Pulmonary artery endothelial cell (primary cell): ENCODE data around the gene IL7R. TPM values are rescaled to one million over a fixed set of nuclear protein-coding genes. Genes with fewer than 3 reads are reported as not detected.

Experiments used
- DNase-seq: peaks from one replicate; pipeline ENCODE4 v3.0.0-alpha.2; 2011; ENCODE audit warnings: low read depth, low spot score
- total RNA-seq: library from RNA; depleted of rRNA; stranded (reverse); fragments of >200 nt; gene quantifications from 2 replicates; pipeline ENCODE4 v1.2.3, GENCODE V29; 2014

Gene IL7R, protein sequence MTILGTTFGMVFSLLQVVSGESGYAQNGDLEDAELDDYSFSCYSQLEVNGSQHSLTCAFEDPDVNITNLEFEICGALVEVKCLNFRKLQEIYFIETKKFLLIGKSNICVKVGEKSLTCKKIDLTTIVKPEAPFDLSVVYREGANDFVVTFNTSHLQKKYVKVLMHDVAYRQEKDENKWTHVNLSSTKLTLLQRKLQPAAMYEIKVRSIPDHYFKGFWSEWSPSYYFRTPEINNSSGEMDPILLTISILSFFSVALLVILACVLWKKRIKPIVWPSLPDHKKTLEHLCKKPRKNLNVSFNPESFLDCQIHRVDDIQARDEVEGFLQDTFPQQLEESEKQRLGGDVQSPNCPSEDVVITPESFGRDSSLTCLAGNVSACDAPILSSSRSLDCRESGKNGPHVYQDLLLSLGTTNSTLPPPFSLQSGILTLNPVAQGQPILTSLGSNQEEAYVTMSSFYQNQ
- total RNA-seq = 0.39 and 1.2 TPM in 2 replicates

DNA sequence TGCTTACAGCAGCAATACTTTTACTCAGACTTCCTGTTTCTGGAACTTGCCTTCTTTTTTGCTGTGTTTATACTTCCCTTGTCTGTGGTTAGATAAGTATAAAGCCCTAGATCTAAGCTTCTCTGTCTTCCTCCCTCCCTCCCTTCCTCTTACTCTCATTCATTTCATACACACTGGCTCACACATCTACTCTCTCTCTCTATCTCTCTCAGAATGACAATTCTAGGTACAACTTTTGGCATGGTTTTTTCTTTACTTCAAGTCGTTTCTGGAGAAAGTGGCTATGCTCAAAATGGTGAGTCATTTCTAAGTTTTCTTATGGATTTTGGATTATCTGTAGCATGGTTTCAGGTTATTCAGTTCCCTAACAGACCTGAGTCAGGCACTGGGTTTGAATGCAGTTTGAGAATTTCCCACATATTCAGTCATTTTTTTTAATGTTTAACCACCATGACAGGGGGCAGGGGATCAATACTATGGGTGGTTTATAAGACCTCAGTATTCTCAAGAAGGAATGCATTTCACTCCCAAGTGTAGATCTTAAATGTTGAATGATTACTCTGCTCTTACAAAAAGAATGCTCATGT, at the start of gene IL7R:
Gene IL7R, plus strand, starts transcription at position 127 of the 587 bp plus-strand sequence. Its CDS starts 87 bp downstream, at position 214.
- DNase-seq = no peak

DNA sequence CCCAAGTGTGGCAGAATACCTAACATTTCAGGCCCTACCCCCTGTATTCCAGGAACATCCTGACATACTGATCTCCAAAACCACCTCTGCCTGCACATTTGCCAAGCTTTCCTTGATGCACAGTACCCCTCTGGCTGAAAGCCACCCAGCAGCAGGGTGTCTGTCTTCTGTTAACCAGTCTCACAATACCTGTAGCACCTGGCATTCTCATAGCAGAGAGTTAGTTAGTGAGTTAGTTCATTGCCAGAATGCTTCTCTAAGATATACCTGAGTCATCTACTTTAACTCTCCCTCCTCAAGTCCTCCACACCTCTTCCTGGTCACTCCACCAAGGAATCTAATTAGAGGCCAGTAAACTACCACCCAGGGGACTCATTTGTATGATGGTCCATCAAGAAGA, 46.1 kb upstream of the IL7R start:
- no peak for DNase-seq

DNA sequence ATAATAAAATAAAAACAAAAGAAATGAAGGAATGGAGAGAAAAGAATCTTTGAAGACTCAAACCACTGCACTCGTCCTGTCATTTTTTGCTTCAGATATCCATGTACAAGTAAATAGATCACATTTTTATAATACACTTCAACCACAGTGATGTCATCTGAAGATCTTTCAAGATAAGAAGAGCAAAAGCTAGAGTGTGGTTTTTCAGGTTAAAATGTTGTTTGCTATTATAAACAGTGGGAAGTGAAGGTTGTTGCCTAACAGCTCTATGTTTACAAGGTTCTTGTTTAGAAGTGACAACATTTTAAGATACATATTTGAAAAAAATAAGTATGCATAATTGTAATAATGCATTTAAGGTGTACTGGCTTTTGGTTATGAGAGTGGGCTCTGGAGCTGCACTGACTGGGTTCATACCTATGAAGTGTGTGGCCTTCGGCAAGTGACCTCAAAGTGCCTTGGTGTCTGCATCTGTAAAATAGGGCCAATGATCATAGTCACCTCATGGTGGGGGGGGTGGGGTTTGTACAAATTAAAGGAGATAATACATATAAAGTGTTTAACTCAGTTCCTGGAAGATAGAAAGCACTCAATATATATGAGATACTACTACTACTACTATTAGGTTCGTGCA, 45.5 kb upstream of the IL7R start:
- DNase-seq = no peak

DNA sequence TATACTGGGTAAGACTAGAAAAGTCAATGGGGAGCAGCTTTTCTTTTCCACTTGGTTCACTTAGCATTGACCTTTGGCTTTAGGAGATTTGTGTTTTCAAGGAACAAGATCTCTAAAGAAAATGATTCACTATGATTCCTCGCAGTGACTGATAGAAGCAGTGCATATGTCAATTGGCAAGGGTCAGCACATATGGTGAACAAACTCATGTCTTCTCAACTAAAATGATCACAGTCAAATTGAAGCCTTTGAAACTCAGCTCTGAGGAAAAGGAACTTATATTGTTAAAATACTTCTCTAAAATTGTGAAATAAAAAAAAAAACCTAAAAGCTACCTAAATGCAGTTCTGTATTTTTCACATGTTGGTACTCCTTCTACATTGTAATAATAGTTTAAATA, 43.2 kb upstream of the IL7R start:
- no peak for DNase-seq

DNA sequence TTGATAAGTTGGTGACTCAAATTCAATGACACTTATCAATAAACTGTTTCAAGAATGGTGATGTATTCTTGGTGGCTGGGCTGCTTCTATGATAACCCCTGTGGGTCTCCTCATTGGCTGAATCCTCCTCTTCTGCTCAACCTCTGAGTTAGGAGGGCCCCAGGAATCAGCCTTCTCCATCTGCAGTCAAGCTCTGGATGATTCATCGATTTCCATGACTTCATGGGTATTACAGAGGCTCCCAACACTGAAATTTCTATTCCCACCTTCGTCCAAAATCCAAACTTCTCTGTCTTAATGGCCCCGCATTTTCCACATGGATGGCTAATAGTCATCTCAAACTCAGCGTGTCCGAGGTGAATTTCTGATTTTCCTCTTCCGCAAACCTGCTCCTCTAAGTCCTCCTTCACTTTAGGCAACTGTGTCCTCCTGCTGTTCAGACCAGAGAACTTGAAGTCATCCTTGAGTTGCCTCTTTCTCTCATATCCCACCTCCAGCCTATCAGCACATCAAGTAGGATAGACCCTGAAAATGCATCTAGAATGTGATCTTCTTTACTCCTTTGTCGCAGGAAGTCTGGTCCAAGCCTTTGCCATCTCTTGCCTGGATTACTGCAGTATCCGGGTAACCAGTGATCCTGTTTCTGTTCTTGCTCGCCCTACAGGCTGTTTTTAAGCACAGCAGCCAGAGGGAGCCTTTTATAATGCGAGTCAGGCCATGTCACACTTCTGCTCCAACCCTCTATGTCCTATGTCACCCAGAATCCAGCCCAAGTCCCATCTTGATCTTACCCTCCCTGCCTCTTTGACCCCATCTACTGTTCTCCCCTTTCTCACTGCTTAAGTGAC, 41.4 kb upstream of the IL7R start:
- DNase-seq = no peak

DNA sequence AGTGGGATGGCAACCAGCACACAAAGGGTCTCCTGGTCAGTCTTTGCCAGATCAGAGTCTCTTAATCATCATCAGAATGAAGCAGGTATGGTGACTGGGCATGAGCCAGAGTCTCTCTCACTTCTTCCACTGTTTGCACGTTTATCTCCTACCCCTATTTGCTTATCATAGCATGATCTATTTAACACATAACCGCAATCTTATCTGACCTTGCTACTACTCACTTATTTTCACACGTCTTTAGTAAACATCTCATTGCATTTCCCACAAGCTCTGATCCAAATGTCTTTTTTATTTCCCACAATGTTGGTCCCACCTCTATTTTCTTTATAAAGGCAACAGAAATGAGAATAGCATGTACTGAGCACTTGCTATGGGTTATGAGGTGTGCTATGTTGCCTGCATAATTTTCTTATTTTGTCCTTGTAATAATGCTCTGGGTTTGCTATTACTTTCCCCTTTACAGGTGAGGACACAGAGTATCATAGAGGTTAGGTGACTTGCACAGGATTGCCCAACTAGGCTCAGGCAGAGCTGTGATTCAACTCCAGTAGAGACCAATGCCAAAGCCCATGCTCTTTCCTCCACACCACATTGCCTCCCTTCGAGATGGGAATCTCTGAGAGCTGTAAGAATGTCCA, 39.7 kb upstream of the IL7R start:
- no peak for DNase-seq

DNA sequence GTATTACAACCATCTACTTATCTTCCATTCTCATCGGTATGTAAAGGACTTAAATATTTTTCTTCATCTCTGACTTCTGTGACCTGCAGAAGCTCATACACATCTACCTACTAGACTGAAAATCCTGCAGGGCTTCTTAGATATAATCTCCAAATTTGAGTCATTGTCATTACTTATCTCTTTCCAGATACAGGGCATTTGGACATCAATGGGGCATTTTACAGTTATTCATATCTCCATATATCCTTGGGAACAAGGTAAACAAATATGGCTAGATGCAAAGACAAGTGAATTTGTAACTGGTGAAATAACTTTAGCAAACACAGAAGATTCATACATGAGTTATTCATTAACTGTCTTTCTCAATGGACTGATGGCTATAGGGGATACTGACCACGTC, 37.7 kb upstream of the IL7R start:
- DNase-seq = no peak

DNA sequence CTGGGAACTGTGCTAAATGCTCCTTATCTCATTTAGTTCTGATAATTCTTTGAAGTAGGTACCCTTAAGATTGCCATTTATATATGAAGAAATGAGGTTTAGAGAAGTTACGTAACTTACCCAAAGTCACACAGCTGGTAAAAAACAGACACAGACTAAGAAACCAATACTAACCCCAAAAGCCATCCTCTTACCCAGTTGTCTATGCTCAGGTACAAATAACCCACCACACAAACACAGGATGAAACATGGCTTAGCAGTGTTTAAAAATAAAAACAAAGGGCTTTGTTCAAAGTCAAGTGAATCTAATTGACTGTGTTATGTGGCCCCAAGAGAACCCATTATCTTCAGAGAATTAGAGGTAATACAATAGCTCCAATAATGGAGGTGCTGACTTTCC, 37.0 kb upstream of the IL7R start:
- DNase-seq = no peak

DNA sequence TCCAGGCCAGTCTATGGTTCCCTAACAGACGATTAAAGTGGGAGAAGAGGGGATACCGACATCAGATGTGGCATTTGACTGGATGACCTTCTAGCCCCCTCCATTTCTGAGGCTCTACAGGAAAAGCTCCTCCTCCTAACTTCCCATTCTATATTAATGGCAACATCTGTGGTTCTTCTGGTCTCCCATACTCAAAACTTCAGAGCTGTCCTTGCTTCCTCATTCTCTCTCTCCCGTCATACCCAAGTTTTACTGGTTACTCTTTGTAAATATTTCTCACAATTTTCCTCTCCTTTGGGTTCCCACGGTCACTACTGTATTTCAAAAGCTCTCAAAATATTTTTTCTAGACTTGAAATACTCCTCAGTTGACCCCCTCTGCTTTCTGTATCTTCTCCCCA, 36.0 kb upstream of the IL7R start:
- no peak for DNase-seq

DNA sequence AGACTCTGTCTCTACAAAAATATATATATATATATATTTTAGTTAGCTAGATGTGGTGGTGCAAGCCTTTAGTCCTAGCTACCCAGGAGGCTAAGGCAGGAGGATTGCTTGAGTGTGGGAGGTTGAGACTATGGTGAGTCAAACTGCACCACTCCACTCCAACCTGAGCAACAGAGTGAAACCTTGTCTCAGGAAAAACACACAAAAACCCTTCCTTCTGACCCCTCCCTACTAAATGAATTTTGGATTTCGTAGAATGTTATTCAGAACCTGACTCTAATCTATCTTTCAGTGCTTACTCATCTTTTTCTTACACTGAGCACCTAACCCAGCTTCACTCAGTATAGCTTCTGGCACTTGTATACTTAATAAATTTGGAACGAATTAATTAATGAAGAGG, 35.2 kb upstream of the IL7R start:
- no peak for DNase-seq

DNA sequence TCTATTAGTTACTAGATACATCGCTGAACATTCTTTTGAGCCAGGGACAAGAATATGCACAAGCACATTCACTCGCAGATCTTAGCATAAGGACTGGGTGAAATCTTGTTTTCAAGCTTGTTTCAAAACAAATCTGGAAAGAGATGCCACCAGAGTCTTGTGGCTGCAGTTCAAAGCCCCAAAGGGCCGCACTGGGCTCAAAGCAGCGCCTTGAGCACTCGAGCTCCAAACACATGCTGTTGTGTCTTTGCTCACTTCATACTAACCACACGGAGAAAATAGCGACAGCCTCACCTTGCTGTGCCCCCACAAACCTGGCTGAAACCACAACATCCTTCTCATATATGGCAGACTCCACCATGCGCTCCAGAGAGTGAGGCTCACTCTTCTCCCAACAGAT, 34.2 kb upstream of the IL7R start:
- no peak for DNase-seq

DNA sequence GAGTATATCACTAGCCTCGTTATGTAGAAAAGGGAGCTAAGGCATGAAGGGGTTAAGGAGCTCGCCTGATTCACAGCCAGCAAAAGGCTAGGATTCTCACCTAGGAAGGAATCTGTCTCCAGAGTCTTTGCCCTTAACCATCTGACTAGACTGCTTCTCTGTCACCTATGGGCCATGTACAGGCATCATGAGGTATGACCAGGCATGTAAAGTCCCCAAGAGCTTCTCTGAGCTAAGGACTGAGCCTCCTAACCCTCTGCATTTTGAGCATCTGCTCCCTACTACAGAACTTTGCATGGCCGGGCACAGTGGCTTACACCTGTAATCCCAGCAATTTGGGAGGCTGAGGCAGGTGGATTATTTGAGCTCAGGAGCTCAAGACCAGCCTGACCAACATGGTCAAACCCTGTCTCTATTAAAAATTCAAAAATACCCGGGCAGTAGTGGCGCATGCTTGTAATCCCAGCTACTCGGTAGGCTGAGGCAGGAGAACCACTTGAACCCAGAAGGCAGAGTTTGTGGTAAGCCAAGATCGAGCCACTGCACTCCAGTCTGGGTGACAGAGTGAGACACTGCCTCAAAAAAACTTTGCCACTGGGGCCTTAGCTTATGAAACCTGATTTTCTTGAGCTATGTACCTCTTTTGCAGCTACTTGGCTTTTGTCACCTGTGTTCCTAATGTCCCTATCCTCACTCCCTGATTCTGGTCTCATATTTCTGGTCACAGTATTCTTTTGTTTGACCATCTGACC, 33.2 kb upstream of the IL7R start:
- no peak for DNase-seq

DNA sequence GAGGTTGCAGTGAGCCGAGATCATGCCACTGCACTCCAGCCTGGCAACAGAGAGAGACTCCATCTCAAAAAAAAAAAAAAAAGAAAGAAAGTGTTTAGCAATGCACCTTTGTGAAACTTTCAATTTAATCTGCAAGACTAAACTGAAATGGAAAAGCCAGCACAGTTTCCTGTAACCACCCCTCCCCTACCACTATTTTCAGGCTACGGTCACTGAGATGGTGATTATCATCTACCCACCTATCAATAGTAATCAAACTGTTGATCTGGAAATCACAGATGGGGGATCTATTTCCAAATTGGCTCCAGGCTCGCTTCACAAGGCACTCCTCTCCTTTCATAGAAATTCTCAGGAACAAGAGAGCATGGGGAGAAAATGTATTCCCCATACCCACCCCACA, 30.6 kb upstream of the IL7R start:
- DNase-seq = no peak

DNA sequence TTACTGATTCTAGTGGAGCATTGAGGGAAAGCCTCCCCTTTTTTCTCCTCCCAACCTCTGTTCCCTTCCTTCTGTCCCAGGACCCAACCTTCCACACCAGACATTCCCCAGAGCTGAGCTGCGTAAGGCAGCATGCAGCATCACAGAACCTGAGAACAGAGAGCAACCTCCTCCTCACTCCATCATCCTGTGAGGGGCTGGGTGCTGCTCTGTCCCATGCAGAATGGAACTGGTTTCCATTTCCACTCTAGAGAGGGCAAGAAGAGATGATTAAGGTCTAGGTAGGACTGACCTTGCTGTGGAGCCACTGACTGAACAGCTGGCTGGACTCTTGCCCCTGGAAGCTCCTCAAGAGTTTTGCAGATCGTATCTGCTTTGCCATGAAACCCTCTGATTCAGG, 30.1 kb upstream of the IL7R start:
- no peak for DNase-seq

DNA sequence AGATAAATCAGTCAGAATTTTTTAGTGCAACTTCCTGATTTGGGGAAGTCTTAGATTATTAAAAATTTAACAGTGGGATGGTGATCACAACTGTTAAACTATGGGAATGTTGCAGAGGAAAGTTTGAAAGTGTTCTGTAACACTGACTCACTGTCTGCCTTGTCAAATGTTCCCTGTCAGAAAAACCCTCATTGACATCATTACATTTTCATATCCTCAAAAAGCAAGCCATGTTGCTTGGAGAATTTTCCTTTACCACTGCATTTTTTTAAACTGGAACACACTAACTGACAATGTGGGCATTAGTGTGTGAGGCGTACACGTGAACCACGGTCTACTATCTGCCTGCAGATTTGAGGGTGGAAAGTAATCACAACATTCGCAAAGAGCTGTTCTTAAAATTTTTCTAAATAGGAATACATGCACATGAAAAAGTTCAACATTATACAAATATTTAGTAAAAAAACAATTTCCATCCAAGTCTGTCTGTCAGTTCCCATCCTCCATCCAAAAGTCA, 28.6 kb upstream of the IL7R start:
- DNase-seq = no peak

DNA sequence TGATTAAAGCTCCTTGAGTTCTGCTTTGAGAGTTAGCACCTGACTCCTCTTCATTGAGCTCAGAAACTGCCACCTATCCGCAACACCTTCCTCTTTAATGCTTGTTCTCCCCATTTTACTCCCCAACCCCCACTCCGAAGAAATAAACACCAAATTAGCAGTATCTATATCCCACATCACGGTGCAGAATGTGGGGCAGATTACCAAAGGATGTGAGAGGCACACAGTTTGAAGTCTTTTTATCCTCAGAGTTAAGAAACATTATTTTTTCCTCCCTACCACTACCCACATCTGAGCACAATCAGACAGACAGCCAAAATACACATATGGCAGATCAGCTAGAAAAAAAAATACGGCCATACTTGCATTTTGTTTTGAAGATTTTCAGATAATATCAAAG, 26.1 kb upstream of the IL7R start:
- no peak for DNase-seq

DNA sequence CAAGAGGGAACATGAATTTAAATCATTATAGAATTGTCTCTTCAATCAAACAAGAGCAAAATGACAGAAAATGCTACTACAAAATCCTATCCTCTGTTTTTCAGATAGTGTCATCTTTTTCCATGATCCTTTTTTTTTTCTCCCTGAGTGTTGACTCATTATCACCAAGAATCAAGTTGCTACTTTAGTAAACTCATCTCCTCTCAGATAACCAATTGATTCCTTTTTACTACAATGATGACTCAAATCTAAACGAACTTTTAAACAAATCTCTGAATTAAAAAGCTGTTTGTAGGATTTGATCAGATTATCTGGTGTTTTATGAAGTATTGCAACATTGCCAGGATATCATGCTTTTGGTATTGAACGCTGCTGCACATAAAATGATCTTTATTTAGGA, 23.9 kb upstream of the IL7R start:
- no peak for DNase-seq

DNA sequence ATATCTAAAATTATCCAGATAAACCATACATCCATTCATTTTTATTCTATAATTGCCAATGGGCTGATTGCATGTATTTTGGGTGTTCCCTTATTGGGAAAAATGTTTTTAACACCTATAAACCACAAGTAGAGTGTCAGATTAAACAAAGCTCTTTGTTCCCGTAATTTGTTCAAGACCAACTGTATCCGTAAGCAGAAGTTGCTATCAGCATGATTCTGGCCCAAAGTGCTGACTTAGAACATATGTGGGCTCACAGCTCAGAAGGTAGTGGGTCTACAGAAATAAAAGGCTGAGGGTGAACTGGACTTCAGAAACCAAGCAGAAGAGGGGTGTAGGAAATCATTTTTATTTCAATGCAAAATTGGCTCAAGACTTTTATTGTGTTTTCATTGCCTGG, 23.5 kb upstream of the IL7R start:
- no peak for DNase-seq

DNA sequence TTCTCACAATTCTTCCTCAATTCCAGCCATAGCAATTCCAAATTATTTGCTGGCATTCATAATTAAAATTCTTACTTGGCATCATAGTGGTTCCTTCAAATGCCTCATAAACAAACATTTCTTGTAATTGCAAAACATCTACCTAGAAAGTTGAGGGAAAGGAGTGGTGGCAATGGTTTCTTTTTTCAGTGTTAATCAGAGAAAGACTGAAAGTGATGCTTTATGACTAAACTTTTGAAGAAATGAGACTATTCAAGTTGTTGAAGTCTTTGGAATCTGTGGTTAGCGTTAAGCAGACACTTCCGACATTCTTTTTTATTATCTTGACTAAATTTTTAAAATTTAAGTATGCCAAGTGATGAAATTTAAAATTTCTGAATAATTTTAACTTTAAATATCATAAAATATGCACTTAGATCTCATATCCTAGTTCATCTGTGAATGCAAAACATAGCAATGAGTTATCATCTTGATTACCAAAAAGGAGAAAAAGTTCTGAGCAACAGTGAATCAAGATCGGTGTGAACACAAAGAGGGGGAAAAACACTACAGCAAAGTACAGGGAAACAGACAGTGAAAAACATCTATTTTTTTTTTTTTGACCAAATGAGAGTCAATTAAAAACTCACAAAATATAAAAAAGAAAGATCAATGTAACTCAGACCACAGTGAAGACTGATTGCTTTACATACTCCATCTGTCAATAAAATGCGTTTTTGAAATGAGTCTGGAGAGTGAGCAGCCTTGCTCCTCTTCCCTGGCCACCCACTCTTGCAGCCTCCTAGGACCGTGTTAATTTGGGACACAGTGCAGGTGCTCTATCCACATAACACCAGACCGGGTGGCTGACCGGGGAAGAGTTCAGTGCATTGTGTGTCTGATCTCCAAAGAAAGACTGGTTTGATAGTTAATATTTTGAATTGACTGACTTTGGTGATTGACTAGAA, 20.6 kb upstream of the IL7R start:
- no peak for DNase-seq
